Pancreas (tissue), 10 donors: ENCODE data around the gene LIF. TPM values are rescaled to one million over a fixed set of nuclear protein-coding genes. Genes with fewer than 3 reads are reported as not detected.

Experiments used
- ATAC-seq, 4 donors: fragments of 200-7000 bp; cut with Tn5 transposase; one replicate each; pipeline versions ENCODE4 v1.8.0 to v1.9.1; 2020; ENCODE audit warnings: mild to moderate bottlenecking in 4 of 4, moderate library complexity in 4 of 4
- DNase-seq, 6 donors: peaks; one replicate each; pipeline ENCODE4 v3.0.0-alpha.2; 2020
- FAIRE-seq: peaks from 2 replicates; lab custom pipeline; 2012; peaks lifted over from hg19 to GRCh38; lab: Jason Lieb, UNC
- H3K27ac ChIP-seq, 4 donors: fragments of 200-600 bp; sonication (generic); 1 replicate in 3 of 4; 2 replicates in 1 of 4; pipeline versions ENCODE4 v1.5.0 to v1.8.0; 2020
- H3K27me3 ChIP-seq, 4 donors: fragments of 200-600 bp; one replicate each; pipeline ENCODE4 v1.8.0; 2021
- H3K36me3 ChIP-seq, 3 donors: fragments of 200-600 bp; sonication (generic) in 1 of 3; one replicate each; pipeline versions ENCODE4 v1.5.0 to v1.8.0; 2020 to 2021
- H3K4me1 ChIP-seq, 3 donors: fragments of 200-600 bp; one replicate each; pipeline ENCODE4 v1.8.0; 2021
- H3K4me3 ChIP-seq, 4 donors: fragments of 200-600 bp; sonication (generic) in 2 of 4; one replicate each; pipeline versions ENCODE4 v1.5.0 to v1.8.0; 2020 to 2021
- H3K9me3 ChIP-seq, 4 donors: fragments of 200-600 bp; one replicate each; pipeline ENCODE4 v1.8.0; 2021
- CTCF ChIP-seq, 4 donors: fragments of 200-600 bp; sonication (generic) in 3 of 4; IDR thresholded peaks; one replicate each; pipeline versions ENCODE4 v1.5.0 to v1.8.0; 2021; ENCODE audit warnings: antibody characterized with exemption in 4 of 4
- WGBS, 2 donors: extraction: QIAGEN DNeasy Blood & Tissue Kit; methylation state at CpG; one replicate each; pipeline ENCODE4 v1.1.7; 2013; 5-methylcytosine and 5-hydroxymethylcytosine counted together
- intact Hi-C, 3 donors: fragments of 100-400 bp; cut with DNase I; formaldehyde crosslinking; loops; one replicate each; pipeline versions ENCODE4 v1.11.1 to v1.14.2; 2022
- polyA plus RNA-seq, 2 donors: library from polyadenylated mRNA; stranded (reverse); fragments of 200-250 nt; gene quantifications; one replicate each; pipeline ENCODE4 v1.2.3, GENCODE V29; 2013
- total RNA-seq, 6 donors: library from RNA; stranded (reverse); fragmentation: NEBNext Ultra II Directional in 4 of 6; extraction: Animal tissue kit (Norgen Biotek cat#: 25700) in 4 of 6; gene quantifications; one replicate each; pipeline versions ENCODE4 v1.2.1 to v1.2.4, GENCODE V29; 2021 to 2023
- donor health status: healthy with polysubstance abuse.
- donor health status: DM: no; HTN: no; CAD: no; lungs with moderate emphysema.
- donor health status: DM: no; HTN: no; CAD: no.
- donor health status: control.
- donor health status: control.
- donor health status: Bipolar disorder and iron deficiency.
- donor health status: DM: yes; HTN: yes; CAD: no.
- donor health status: DM: no; HTN: no; CAD: no.
- donor health status: DM: no; HTN: no; CAD: no.
- donor health status: DM: yes; HTN: yes; CAD: no.

Gene LIF
- total and polyA plus RNA-seq, 8 donors, result 0.32 to 5.8 (median 2.3) TPM

GRCh38 chr22:30243661-30244060 lies 2.9 kb downstream of the LIF start:
- no peak for TF ChIP-seq CTCF (IDR thresholded peaks at IDR 0.05)
- FAIRE-seq, result no peak
- DNase-seq, result no peak
- no peaks in the 10 kb centered on the region for H3K27me3 ChIP-seq
- H3K36me3 ChIP-seq, result no peaks in the 10 kb centered on the region
- no peak for ATAC-seq
- H3K4me1 ChIP-seq, result no peaks in the 10 kb centered on the region
- no peak overlapping the region for H3K27ac ChIP-seq
- H3K9me3 ChIP-seq, result no peaks in the 10 kb centered on the region
- WGBS, 2 donors, result 89 to 92% methylated on average over 22 of the region's 22 CpGs
- intact Hi-C loops, result no loop called here
- H3K4me3 ChIP-seq, result no peak overlapping the region

GRCh38 chr22:30241576-30242371 lies 4.8 kb downstream of the LIF start:
- Histone ChIP-seq H3K36me3 (no peaks in the 10 kb centered on the region), H3K4me1 (no peaks in the 10 kb centered on the region), H3K9me3 (no peaks in the 10 kb centered on the region), H3K27me3 (no peaks in the 10 kb centered on the region), H3K4me3 (no peak overlapping the region), H3K27ac (no peak overlapping the region)
- no peak for TF ChIP-seq CTCF (IDR thresholded peaks at IDR 0.05)
- DNase-seq, result no peak
- intact Hi-C loops, result no loop called here
- no peak for ATAC-seq
- 79% methylated on average over 15 of the region's 15 CpGs for WGBS, 2 donors
- no peak for FAIRE-seq

GRCh38 chr22:30240541-30241417 lies 5.8 kb downstream of the LIF start:
- no peaks in the 10 kb centered on the region for H3K9me3 ChIP-seq
- no peak for TF ChIP-seq CTCF (IDR thresholded peaks at IDR 0.05)
- no peak overlapping the region for H3K27ac ChIP-seq
- intact Hi-C loops, result no loop called here
- WGBS, 2 donors, result 79 to 83% methylated on average over 24 of the region's 24 CpGs
- H3K4me1 ChIP-seq, result no peaks in the 10 kb centered on the region
- FAIRE-seq (no peak), ATAC-seq (no peak), DNase-seq (no peak)
- no peaks in the 10 kb centered on the region for H3K27me3 ChIP-seq
- H3K36me3 ChIP-seq, result no peaks in the 10 kb centered on the region
- H3K4me3 ChIP-seq, result no peak overlapping the region

GRCh38 chr22:30239488-30240405 lies 6.8 kb downstream of the LIF start:
- ATAC-seq, result no peak
- TF ChIP-seq CTCF (IDR thresholded peaks at IDR 0.05), result no peak
- H3K9me3 ChIP-seq, result no peaks in the 10 kb centered on the region
- 77 to 86% methylated on average over 17 of the region's 17 CpGs for WGBS, 2 donors
- H3K4me1 ChIP-seq, result peaks cover 6 to 7% (median 6%) of the 10 kb centered on the region in 3 donors
- FAIRE-seq, result no peak
- H3K27me3 ChIP-seq, result no peaks in the 10 kb centered on the region
- no peak for DNase-seq
- no peaks in the 10 kb centered on the region for H3K36me3 ChIP-seq
- no peak overlapping the region for H3K4me3 ChIP-seq
- intact Hi-C loops, result no loop called here
- no peak overlapping the region for H3K27ac ChIP-seq
